SJCRH30 (cell line): Measurements from ENCODE around the gene SERP2. TPM values are rescaled to one million over a fixed set of nuclear protein-coding genes. Genes with fewer than 3 reads are reported as not detected.

ENCODE experiments used
- DNase-seq, 2 experiments: peaks; one replicate each; pipeline ENCODE4 v3.0.0-alpha.2; 2015 to 2020
- H3K27ac ChIP-seq: fragments of 250-450 bp; sonication (Bioruptor Pico); 2 replicates; pipeline ENCODE4 v1.5.1; 2020; ENCODE audit warnings: mild to moderate bottlenecking, moderate library complexity
- H3K27me3 ChIP-seq: fragments of 250-450 bp; sonication (Bioruptor Pico); 2 replicates; pipeline ENCODE4 v1.5.1; 2020; ENCODE audit warnings: mild to moderate bottlenecking, moderate library complexity
- H3K36me3 ChIP-seq: fragments of 250-450 bp; sonication (Bioruptor Pico); 2 replicates; pipeline ENCODE4 v1.5.1; 2020; ENCODE audit warnings: mild to moderate bottlenecking, moderate library complexity
- H3K4me1 ChIP-seq: fragments of 250-450 bp; sonication (Bioruptor Pico); 2 replicates; pipeline ENCODE4 v1.5.1; 2020; ENCODE audit warnings: mild to moderate bottlenecking, moderate library complexity
- H3K4me3 ChIP-seq: fragments of 250-450 bp; sonication (Bioruptor Pico); 2 replicates; pipeline ENCODE4 v1.5.1; 2020; ENCODE audit warnings: mild to moderate bottlenecking, moderate library complexity
- H3K9me3 ChIP-seq: fragments of 250-450 bp; sonication (Bioruptor Pico); replicated peaks from 2 replicates; pipeline ENCODE4 v1.5.1; 2020; ENCODE audit warnings: mild to moderate bottlenecking, moderate library complexity
- total RNA-seq: library from RNA; depleted of rRNA; stranded (reverse); fragments of >200 nt; shearing (Covaris generic); gene quantifications from 2 replicates; pipeline ENCODE4 v1.2.3, GENCODE V29; 2014

Gene SERP2
- total RNA-seq, 1 experiment from 2014 or later = not detected

- H3K4me3 ChIP-seq = no peak overlapping the region
- H3K27ac ChIP-seq = no peak overlapping the region
- H3K9me3 ChIP-seq = no peaks in the 10 kb centered on the region
- no peak for DNase-seq
- H3K27me3 ChIP-seq = no peaks in the 10 kb centered on the region
- no peaks in the 10 kb centered on the region for H3K36me3 ChIP-seq
- H3K4me1 ChIP-seq = no peaks in the 10 kb centered on the region
Observed at GRCh38 chr13:44388427-44389059, 14.9 kb downstream of the SERP2 start.

- Histone ChIP-seq H3K27ac (no peak overlapping the region), H3K27me3 (no peaks in the 10 kb centered on the region), H3K36me3 (no peaks in the 10 kb centered on the region), H3K4me3 (no peak overlapping the region), H3K9me3 (no peaks in the 10 kb centered on the region), H3K4me1 (no peaks in the 10 kb centered on the region)
- no peak for DNase-seq
Observed at GRCh38 chr13:44389060-44389666, 15.5 kb downstream of the SERP2 start.

GRCh38 chr13:44389876-44390275 lies 16.3 kb downstream of the SERP2 start:
- DNase-seq = no peak
- Histone ChIP-seq H3K27ac (no peak overlapping the region), H3K9me3 (no peaks in the 10 kb centered on the region), H3K4me3 (no peak overlapping the region), H3K36me3 (no peaks in the 10 kb centered on the region), H3K27me3 (no peaks in the 10 kb centered on the region), H3K4me1 (no peaks in the 10 kb centered on the region)

GRCh38 chr13:44393391-44393790 lies 19.8 kb downstream of the SERP2 start:
- Histone ChIP-seq H3K27ac (no peak overlapping the region), H3K4me3 (no peak overlapping the region), H3K9me3 (no peaks in the 10 kb centered on the region; the same call in 1 of the 2 replicates), H3K4me1 (no peaks in the 10 kb centered on the region), H3K36me3 (no peaks in the 10 kb centered on the region), H3K27me3 (0 out of 2 replicates have a peak, but pooled peaks cover 5% of the 10 kb centered on the region)
- no peak for DNase-seq

- no peak for DNase-seq
- H3K27ac ChIP-seq = no peak overlapping the region
- no peak overlapping the region for H3K4me3 ChIP-seq
- no peaks in the 10 kb centered on the region for H3K36me3 ChIP-seq
- no peaks in the 10 kb centered on the region; the same call in 1 of the 2 replicates for H3K9me3 ChIP-seq
- no peaks in the 10 kb centered on the region for H3K4me1 ChIP-seq
- 0 out of 2 replicates have a peak, but pooled peaks cover 5% of the 10 kb centered on the region for H3K27me3 ChIP-seq
Observed at GRCh38 chr13:44394658-44395057, 21.0 kb downstream of the SERP2 start.

- no peaks in the 10 kb centered on the region for H3K4me1 ChIP-seq
- H3K36me3 ChIP-seq = no peaks in the 10 kb centered on the region
- no peak overlapping the region for H3K27ac ChIP-seq
- H3K4me3 ChIP-seq = no peak overlapping the region
- no peak for DNase-seq
- H3K27me3 ChIP-seq = 0 out of 2 replicates have a peak, but pooled peaks cover 5% of the 10 kb centered on the region
- no peaks in the 10 kb centered on the region; the same call in 1 of the 2 replicates for H3K9me3 ChIP-seq
Observed at GRCh38 chr13:44395976-44396694, 22.5 kb downstream of the SERP2 start.

GRCh38 chr13:44396701-44397580 lies 23.3 kb downstream of the SERP2 start:
- no peaks in the 10 kb centered on the region for H3K36me3 ChIP-seq
- H3K27me3 ChIP-seq = 0 out of 2 replicates have a peak, but pooled peaks cover 5% of the 10 kb centered on the region
- DNase-seq = peak in 1 of 2 experiments; percentile 34
- H3K9me3 ChIP-seq = no peaks in the 10 kb centered on the region; the same call in 1 of the 2 replicates
- no peak overlapping the region for H3K27ac ChIP-seq
- H3K4me1 ChIP-seq = no peaks in the 10 kb centered on the region
- no peak overlapping the region for H3K4me3 ChIP-seq

GRCh38 chr13:44397766-44398223 lies 24.2 kb downstream of the SERP2 start:
- no peaks in the 10 kb centered on the region; the same call in 1 of the 2 replicates for H3K9me3 ChIP-seq
- no peaks in the 10 kb centered on the region for H3K4me1 ChIP-seq
- peak in 1 of 2 experiments; percentile 34 for DNase-seq
- no peaks in the 10 kb centered on the region for H3K36me3 ChIP-seq
- no peak overlapping the region for H3K27ac ChIP-seq
- no peak overlapping the region for H3K4me3 ChIP-seq
- H3K27me3 ChIP-seq = 0 out of 2 replicates have a peak, but pooled peaks cover 5% of the 10 kb centered on the region

GRCh38 chr13:44398606-44399005 lies 25.0 kb downstream of the SERP2 start:
- no peak overlapping the region for H3K4me3 ChIP-seq
- H3K4me1 ChIP-seq = no peaks in the 10 kb centered on the region
- no peaks in the 10 kb centered on the region; the same call in 1 of the 2 replicates for H3K9me3 ChIP-seq
- DNase-seq = no peak
- H3K27ac ChIP-seq = no peak overlapping the region
- no peaks in the 10 kb centered on the region for H3K36me3 ChIP-seq
- 0 out of 2 replicates have a peak, but pooled peaks cover 5% of the 10 kb centered on the region for H3K27me3 ChIP-seq

GRCh38 chr13:44399074-44399473 lies 25.4 kb downstream of the SERP2 start:
- H3K36me3 ChIP-seq = no peaks in the 10 kb centered on the region
- no peak overlapping the region for H3K27ac ChIP-seq
- H3K27me3 ChIP-seq = 0 out of 2 replicates have a peak, but pooled peaks cover 5% of the 10 kb centered on the region
- no peaks in the 10 kb centered on the region; the same call in 1 of the 2 replicates for H3K9me3 ChIP-seq
- no peak overlapping the region for H3K4me3 ChIP-seq
- no peak for DNase-seq
- no peaks in the 10 kb centered on the region for H3K4me1 ChIP-seq

GRCh38 chr13:44400736-44401135 lies 27.1 kb downstream of the SERP2 start:
- Histone ChIP-seq H3K4me1 (no peaks in the 10 kb centered on the region), H3K36me3 (no peaks in the 10 kb centered on the region), H3K9me3 (no peaks in the 10 kb centered on the region; the same call in 1 of the 2 replicates), H3K27ac (no peak overlapping the region), H3K4me3 (no peak overlapping the region), H3K27me3 (0 out of 2 replicates have a peak, but pooled peaks cover 3% of the 10 kb centered on the region)
- DNase-seq = no peak

GRCh38 chr13:44401577-44401976 lies 28.0 kb downstream of the SERP2 start:
- no peaks in the 10 kb centered on the region for H3K27me3 ChIP-seq

GRCh38 chr13:44402899-44403445 lies 29.3 kb downstream of the SERP2 start:
- Histone ChIP-seq H3K27ac (no peak overlapping the region), H3K4me1 (no peaks in the 10 kb centered on the region), H3K9me3 (no peaks in the 10 kb centered on the region), H3K27me3 (0 out of 2 replicates have a peak, but pooled peaks cover 3% of the 10 kb centered on the region), H3K4me3 (no peak overlapping the region), H3K36me3 (no peaks in the 10 kb centered on the region)
- no peak for DNase-seq

More at GRCh38 chr13:44401577-44401976, 28.0 kb downstream of the SERP2 start:
- Histone ChIP-seq H3K36me3 (no peaks in the 10 kb centered on the region), H3K9me3 (no peaks in the 10 kb centered on the region), H3K4me3 (no peak overlapping the region), H3K27ac (no peak overlapping the region), H3K4me1 (no peaks in the 10 kb centered on the region)
- no peak for DNase-seq
